Endothelial cell of umbilical vein (primary cell): ENCODE data around the gene DDX27.

ENCODE experiments used
- EZH2 ChIP-seq: IDR thresholded peaks from 2 replicates; pipeline ENCODE4 v1.6.1; 2012; ENCODE audit warnings: borderline replicate concordance, low read depth, mild to moderate bottlenecking, moderate library complexity, low read length, inconsistent platforms; ENCODE audit not compliant: severe bottlenecking
- TF ChIP-seq, protein P1 (sequence below), 2 donors: IDR thresholded peaks; 1 replicate in 1 of 2; 2 replicates in 1 of 2; pipeline ENCODE4 v1.5.1; 2011; ENCODE audit warnings: low read length in 2 of 2, mild to moderate bottlenecking in 2 of 2, moderate library complexity in 2 of 2, control low read depth in 1 of 2, inconsistent platforms in 1 of 2, low read depth in 1 of 2; ENCODE audit not compliant: insufficient read depth in 1 of 2; ENCODE audit errors: extremely low read depth in 1 of 2
- TF ChIP-seq, protein P2 (sequence below): IDR thresholded peaks from 2 replicates; pipeline ENCODE4 v1.6.1; 2011; ENCODE audit not compliant: insufficient read depth, insufficient read length

DNA sequence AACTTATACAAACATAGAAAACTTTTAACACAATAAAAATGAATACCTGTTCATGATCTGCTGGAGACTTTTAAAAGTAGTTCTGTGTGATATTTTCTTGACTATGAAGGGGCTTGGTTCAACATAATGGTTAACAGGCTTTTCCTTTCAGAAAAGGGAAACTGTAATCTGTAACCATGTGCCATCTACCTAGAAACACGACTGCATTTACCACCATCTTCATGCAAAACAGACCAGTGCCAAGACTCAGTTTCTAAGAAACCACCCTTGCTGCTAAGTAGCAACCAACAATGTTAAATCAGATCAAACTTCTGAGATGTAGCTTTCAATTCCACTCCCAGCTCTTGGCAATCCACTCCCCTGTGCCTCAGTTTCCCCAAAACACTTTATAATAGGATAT lies 46.8 kb upstream of the DDX27 start:
- TF ChIP-seq, protein P1, sequence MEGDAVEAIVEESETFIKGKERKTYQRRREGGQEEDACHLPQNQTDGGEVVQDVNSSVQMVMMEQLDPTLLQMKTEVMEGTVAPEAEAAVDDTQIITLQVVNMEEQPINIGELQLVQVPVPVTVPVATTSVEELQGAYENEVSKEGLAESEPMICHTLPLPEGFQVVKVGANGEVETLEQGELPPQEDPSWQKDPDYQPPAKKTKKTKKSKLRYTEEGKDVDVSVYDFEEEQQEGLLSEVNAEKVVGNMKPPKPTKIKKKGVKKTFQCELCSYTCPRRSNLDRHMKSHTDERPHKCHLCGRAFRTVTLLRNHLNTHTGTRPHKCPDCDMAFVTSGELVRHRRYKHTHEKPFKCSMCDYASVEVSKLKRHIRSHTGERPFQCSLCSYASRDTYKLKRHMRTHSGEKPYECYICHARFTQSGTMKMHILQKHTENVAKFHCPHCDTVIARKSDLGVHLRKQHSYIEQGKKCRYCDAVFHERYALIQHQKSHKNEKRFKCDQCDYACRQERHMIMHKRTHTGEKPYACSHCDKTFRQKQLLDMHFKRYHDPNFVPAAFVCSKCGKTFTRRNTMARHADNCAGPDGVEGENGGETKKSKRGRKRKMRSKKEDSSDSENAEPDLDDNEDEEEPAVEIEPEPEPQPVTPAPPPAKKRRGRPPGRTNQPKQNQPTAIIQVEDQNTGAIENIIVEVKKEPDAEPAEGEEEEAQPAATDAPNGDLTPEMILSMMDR (IDR thresholded peaks at IDR 0.05; ENCODE audit: extremely low read depth in 1 of 2, insufficient read depth in 1 of 2, low read depth in 1 of 2, low read length in 2 of 2) = no peak
- TF ChIP-seq, protein P2, sequence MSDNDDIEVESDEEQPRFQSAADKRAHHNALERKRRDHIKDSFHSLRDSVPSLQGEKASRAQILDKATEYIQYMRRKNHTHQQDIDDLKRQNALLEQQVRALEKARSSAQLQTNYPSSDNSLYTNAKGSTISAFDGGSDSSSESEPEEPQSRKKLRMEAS = no peak
- TF ChIP-seq EZH2 = no peak
